Measurements from ENCODE around the gene HOMER2.
"Not testable (repeated sequence)": the region's sequence is repeated elsewhere in the genome, so short reads cannot be mapped to it uniquely, and the experiment has no call there.

The HOMER2 gene

DNA sequence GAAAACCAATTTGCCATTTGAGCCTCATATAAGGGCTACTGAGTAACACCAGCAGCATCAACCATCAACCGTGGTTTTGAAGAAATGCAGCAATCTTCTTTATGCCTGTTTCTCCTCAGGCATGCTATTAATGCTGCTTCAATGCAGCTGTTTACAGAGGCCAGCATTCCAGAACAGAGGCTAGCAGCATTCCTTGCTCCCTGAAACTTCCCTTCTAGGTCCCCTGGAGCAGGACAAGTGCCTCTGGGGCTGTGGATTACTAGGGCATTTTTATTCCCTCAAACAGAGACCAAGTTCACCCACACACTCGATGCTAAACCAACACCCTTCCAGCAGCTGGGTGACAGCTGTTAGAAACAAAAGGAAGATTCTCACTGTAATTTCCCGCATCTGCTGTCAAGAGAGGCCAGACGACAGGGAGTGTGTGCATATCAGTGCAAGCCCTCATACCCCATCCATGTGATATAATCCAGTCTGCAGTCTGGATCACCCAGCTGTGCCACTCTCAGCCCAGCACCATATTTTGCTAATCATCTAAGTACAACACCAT, 57.5 kb downstream of the HOMER2 start:
- no peak for DNase-seq (ENCODE audit: low read depth in 2 of 2)

- DNase-seq (ENCODE audit: low read depth in 2 of 2) = not testable (repeated sequence)
Measured at GRCh38 chr15:82893473-82893872, 59.0 kb downstream of the HOMER2 start.

DNA sequence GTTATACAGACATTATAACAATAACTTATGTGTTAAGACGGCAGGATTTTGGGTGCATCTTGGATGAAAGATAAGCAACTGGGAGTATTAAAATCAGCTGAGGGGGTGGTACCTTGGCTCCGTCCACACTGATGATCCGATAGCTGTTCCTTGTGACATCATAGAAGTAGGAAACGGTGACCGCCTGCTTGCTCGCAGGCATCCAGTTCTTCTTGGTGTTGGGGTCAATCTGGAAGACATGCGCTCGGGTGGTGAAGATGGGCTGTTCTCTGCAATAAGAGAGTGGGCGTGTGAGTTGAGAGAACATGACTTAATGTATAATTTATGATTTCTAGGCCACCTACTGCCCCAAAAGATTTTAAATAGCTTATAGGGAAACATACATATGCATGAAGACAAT, 59.9 kb downstream of the HOMER2 start:
- no peak for DNase-seq (ENCODE audit: low read depth in 2 of 2)

DNA sequence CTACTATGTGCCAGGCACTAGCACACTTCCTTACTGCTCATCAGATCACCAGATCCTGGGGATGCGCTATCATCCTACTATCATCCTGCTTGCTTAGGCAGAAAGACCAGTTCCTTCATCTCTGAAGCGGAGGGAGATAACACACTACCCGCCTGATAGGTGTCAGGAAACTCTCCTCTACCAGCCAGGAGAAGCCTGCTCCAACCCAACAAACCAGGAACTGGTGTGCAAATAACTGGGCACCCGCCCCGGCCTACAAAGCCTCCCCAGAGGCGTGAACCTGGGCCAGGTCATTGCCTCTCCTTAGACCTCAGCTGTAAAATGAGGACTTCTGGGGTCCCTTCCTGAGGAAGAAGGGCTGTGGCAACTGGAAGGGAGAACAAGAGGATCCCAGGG, 61.5 kb downstream of the HOMER2 start:
- no peak for DNase-seq (ENCODE audit: low read depth in 2 of 2)

DNA sequence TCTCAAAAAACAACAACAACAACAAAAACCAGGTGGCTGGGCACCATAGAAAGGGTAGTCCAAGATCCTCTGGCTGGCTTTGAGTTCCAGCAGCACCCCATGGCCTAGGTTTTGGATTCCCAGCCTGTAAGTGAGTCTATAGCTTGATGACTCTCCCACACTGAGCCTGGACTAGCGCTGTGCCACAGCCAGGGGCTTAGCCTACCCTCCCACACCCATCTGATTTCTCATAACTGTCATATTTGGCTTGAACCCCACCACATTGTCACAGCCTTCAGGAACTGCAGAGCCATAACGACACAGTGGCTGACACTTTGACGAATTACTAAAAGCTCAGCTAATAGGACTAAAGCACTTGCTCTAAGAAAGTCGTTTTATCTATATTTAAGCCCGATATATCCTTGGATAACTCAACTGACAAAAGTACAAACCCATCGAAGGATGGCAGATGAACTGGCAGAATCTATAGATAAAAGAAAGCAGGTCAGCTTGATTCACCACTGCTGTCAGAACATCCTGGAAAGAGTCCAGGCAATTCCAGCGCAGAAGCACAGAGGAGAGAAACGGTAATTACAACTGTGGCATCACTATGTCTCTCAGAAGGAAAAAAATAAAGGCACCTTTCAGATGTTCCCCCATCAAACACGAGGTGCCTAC, 62.1 kb downstream of the HOMER2 start:
- no peak for DNase-seq (ENCODE audit: low read depth in 2 of 2)

GRCh38 chr15:82882273-82882928, 70.1 kb downstream of the HOMER2 start:
- DNase-seq (ENCODE audit: low read depth in 2 of 2) = no peak

DNA sequence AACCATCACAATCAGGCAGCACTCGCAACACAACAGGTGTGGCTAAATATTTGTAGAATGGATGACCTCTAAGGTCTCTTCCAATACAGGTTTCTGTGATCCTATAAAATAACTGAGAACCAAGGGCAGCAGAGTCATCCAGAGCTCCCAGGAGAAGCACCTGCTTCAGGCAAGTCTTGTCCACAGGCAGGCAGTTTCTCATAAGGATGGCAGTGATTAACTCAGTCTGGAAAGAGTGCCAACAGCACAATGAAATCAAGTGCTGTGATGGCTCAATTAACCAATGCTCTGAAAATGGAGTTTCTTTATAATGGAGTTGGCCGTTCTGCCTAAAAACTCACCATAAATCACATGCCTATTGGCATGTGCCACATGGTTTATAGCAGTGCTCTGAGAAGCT, 70.8 kb downstream of the HOMER2 start:
- no peak for DNase-seq (ENCODE audit: low read depth in 2 of 2)

GRCh38 chr15:82880704-82881103, 71.8 kb downstream of the HOMER2 start:
- no peak for DNase-seq (ENCODE audit: low read depth in 2 of 2)

DNA sequence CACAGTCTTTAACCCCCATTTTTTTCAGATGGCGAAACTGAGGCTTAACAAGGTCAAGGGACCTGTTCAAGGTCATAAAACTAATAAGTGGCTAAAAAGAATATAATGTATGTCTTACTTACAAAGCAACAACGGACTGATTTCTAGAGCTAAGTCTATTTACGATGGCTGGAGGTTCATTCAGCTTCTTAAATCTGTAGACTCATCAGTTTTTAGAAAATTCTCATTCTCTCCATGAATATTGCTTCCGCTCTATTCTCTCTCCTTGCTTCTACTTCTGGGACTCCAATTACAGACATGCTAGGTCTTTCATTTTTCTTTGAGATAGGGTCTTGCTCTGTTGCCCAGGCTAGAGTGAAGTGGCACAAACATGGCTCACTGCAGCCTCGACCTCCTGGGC, 74.2 kb downstream of the HOMER2 start:
- no peak for DNase-seq (ENCODE audit: low read depth in 2 of 2)

DNA sequence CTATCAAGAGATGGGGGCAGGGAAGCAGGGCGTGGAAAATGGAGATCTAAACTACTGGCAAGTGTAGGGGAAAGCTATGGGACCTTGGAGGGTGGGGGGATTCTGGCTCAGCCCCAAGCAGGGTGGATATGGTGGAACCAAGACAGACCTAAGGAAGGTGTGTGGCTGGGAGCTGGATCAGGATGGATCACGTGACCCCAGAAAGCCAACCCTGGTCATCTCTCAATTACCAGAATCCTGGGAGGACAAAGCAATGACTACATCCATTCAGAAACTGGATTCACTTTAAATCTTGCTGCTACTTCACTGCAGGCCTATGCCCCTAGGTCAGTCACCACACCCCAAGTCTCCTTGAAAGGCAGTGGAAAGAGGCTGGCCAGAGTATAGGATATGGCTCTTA, 74.7 kb downstream of the HOMER2 start:
- no peak for DNase-seq (ENCODE audit: low read depth in 2 of 2)

GRCh38 chr15:82875411-82876003, 77.0 kb downstream of the HOMER2 start:
- DNase-seq (ENCODE audit: low read depth in 2 of 2) = no peak

DNA sequence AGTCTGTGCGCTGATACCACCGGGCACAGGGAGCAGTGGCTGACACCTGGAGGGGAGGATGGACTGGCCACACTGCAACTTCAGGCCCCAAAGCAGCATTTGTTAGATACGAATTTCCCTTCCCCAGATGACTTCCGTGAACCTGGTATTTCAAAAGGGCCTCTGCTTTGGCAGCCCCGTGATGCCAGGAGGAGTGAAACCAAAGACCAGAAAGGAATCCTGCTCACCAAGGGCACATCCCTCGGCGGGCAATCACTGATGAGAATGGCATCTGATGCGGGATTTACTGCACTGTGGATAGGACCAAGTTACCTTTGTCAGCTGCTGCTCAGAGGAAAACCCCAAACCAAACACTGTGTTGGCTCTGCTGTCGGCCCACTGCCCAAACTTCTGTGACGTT, 77.6 kb downstream of the HOMER2 start:
- DNase-seq (ENCODE audit: low read depth in 2 of 2) = no peak

- no peak for DNase-seq (ENCODE audit: low read depth in 2 of 2)
Measured at GRCh38 chr15:82874267-82874666, 78.3 kb downstream of the HOMER2 start.

GRCh38 chr15:82873000-82873680, 79.4 kb downstream of the HOMER2 start:
- no peak for DNase-seq (ENCODE audit: low read depth in 2 of 2)

- no peak for DNase-seq (ENCODE audit: low read depth in 2 of 2)
Measured at GRCh38 chr15:82871832-82872484, 80.6 kb downstream of the HOMER2 start.

DNA sequence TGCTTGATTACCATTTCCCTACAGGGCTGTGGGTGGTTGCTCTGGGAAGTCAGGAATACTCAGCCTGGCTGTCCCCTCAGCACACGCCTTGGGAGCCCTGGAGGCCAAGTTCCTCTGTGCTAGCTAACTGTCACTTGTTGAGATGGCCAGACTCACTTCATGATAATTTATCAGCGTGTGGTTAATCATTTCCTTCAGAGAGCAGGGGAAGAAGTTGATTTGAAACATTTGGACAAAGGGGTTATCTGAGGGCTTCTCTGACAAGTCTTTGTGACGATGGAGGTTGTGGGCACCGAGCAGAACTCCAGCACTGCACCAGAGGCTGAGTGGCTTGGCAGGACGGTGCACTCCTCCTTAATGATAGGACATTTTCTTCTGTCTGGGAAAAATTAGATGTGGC, 81.2 kb downstream of the HOMER2 start:
- no peak for DNase-seq (ENCODE audit: low read depth in 2 of 2)

DNA sequence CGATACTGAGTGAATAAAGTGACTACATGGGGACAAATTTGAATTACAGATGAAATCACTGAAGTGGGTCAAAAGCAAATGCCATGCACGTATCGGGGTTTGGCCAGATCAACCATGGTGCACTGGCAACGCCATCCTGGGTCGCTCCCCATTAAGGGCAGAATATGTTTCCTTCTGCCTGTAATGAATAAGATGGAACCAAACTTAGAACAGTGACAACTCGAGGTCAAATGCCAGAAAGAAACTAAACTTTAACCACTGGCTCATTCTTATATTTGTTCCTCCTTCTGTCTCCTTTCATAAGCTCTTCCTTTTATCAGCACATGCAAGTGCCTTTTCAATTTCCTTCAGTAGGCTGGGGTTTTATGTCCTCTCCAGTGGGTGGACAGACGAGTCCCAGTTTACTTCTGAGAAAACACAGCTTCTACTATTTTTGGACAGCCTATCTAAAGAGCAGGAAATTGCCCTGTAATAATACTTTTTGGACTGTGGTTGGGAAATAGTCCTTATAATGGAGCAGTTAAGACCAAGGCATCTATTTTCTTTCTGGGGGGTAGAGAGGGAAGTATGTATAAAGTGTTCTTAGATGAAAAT, 81.7 kb downstream of the HOMER2 start:
- DNase-seq (ENCODE audit: low read depth in 2 of 2) = no peak

DNA sequence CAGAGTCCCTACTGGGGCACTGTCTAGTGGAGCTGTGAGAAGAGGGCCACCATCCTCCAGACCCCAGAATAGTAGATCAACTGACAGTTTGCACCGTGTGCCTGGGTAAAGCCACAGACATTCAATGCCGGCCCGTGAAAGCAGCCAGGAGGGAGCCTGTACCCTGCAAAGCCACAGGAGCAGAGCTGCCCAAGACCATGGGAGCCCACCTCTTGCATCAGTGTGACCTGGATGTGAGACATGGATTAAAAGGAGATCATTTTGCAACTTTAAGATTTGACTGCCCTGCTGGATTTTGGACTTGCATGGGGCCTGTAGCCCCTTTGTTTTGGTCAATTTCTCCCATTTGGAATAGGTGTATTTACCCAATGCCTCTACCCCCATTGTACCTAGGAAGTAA, 86.5 kb downstream of the HOMER2 start:
- not testable (repeated sequence) for DNase-seq (ENCODE audit: low read depth in 2 of 2)

DNA sequence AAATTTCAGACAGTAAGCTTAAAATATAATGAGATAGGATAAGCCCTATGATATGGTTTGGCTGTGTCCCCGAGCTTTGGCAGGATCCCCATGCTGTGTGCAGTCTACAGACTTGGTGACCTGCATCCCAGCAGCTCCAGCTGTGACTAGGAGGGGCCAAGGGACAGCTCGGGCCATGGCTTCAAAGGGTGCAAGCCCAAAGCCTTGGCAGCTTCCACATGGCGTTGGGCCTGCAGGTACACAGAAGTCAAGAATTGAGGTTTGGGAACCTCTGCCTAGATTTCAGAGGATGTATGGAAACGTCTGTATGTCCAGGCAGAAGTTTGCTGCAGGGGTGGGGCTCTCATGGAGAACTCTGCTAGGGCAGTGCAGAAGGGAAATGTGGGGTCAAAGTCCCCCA, 86.9 kb downstream of the HOMER2 start:
- not testable (repeated sequence) for DNase-seq (ENCODE audit: low read depth in 2 of 2)

DNA sequence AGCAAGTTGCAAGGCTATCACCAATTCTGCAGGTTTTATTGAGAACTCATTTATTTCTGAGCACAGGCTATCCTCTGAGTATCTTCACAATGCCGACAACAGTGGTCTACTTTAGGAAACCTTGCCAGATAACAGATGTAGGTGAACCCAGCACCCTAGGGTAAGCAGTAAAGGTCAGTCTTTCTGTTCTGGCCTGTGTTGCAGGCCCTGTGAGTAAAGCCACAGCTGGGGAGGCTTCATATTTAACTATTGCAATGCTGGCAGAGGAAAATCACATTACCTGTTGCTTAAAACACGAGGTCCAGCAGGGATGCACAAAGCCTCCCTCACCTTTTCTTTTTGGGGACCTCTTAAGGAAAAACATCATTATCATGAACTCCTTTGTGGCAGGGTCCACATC, 87.6 kb downstream of the HOMER2 start:
- DNase-seq (ENCODE audit: low read depth in 2 of 2) = no peak

DNA sequence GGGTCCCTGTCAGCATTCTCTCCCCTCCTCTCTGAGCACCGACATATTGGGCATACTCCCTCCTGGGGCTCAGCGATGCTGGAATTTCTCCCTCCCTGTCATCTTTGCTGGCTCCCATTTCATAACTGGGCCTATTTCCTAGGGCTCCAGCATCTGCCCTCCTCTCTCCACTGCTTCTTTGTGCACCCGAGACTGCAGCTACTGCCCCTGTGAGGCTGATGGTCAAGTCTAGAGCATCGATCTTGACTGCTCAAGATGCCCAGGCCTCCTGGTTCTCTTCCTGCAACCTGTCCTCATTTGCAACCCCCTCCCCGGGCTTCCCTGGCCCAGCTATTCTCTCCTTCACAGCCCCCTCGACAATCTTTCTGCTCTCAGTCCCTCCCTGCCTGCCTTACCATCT, 89.6 kb downstream of the HOMER2 start:
- DNase-seq (ENCODE audit: low read depth in 2 of 2) = no peak

- DNase-seq (ENCODE audit: low read depth in 2 of 2) = no peak
Measured at GRCh38 chr15:82858932-82859331, 93.6 kb downstream of the HOMER2 start.
